Hepatocyte (in vitro differentiated cells): Measurements from ENCODE around the gene CDRT15. TPM values are rescaled to one million over a fixed set of nuclear protein-coding genes. Genes with fewer than 3 reads are reported as not detected.
"Not testable (repeated sequence)": the region's sequence is repeated elsewhere in the genome, so short reads cannot be mapped to it uniquely, and the experiment has no call there.

Source experiments
- DNase-seq: peaks from one replicate; pipeline ENCODE4 v3.0.0-alpha.2; 2016; ENCODE audit warnings: low spot score
- H2AFZ ChIP-seq: fragments of 200-600 bp; sonication (generic); 2 replicates; pipeline ENCODE4 v1.6.0; 2016; ENCODE audit warnings: antibody characterized with exemption, mild to moderate bottlenecking
- H3K27ac ChIP-seq: fragments of 200-600 bp; sonication (generic); 2 replicates; pipeline ENCODE4 v1.5.1; 2016; ENCODE audit warnings: mild to moderate bottlenecking
- H3K27me3 ChIP-seq: fragments of 200-600 bp; sonication (generic); 2 replicates; pipeline ENCODE4 v1.6.1; 2016
- H3K36me3 ChIP-seq: fragments of 200-600 bp; sonication (generic); replicated peaks from 2 replicates; pipeline ENCODE4 v1.5.1; 2016; ENCODE audit warnings: low read depth; ENCODE audit not compliant: insufficient read depth
- H3K4me1 ChIP-seq: fragments of 200-600 bp; sonication (generic); 2 replicates; pipeline ENCODE4 v1.5.1; 2016; ENCODE audit warnings: mild to moderate bottlenecking, moderate library complexity; ENCODE audit not compliant: insufficient read depth
- H3K4me2 ChIP-seq: fragments of 200-600 bp; sonication (generic); 2 replicates; pipeline ENCODE4 v1.6.0; 2016
- H3K4me3 ChIP-seq: fragments of 200-600 bp; sonication (generic); 2 replicates; pipeline ENCODE4 v1.5.1; 2016; ENCODE audit warnings: mild to moderate bottlenecking
- H3K79me2 ChIP-seq: fragments of 200-600 bp; sonication (generic); 2 replicates; pipeline ENCODE4 v1.6.0; 2017; ENCODE audit warnings: mild to moderate bottlenecking
- H3K9me2 ChIP-seq: fragments of 200-600 bp; sonication (generic); replicated peaks from 2 replicates; pipeline ENCODE4 v1.6.0; 2017; ENCODE audit warnings: mild to moderate bottlenecking; ENCODE audit not compliant: insufficient read depth
- H3K9me3 ChIP-seq: fragments of 200-600 bp; sonication (generic); 2 replicates; pipeline ENCODE4 v1.5.1; 2016; ENCODE audit warnings: low read depth, mild to moderate bottlenecking
- H4K20me1 ChIP-seq: fragments of 200-600 bp; sonication (generic); 2 replicates; pipeline ENCODE4 v1.6.0; 2016; ENCODE audit warnings: mild to moderate bottlenecking; ENCODE audit not compliant: insufficient read depth, poor library complexity, severe bottlenecking
- WGBS: methylation state at CpG from one replicate; pipeline ENCODE4 v1.1.6; 2016; ENCODE audit warnings: low lambda C conversion rate; ENCODE audit errors: missing lambda C conversion rate; 5-methylcytosine and 5-hydroxymethylcytosine counted together
- polyA plus RNA-seq: library from polyadenylated mRNA; unstranded; fragments of >200 nt; fragmentation: Nextera tagmentation; extraction: Ambion mirVana; gene quantifications from 2 replicates; pipeline ENCODE4 v1.2.1, GENCODE V29; 2016
- total RNA-seq: library from RNA; depleted of rRNA; stranded (reverse); fragments of >200 nt; gene quantifications from 2 replicates; pipeline ENCODE4 v1.2.3, GENCODE V29; 2014

The CDRT15 gene
- total and polyA plus RNA-seq, 2 experiments from 2014 or later = not detected

GRCh38 chr17:14186443-14186842, 50.2 kb downstream of the CDRT15 start:
- H3K4me2 ChIP-seq, H4K20me1 ChIP-seq, H3K4me3 ChIP-seq, H3K4me1 ChIP-seq, H3K27me3 ChIP-seq, H3K36me3 ChIP-seq, DNase-seq, H3K79me2 ChIP-seq, H3K9me3 ChIP-seq, H2AFZ ChIP-seq, H3K27ac ChIP-seq, H3K9me2 ChIP-seq: not testable (repeated sequence)
- whole genome bisulfite sequencing = 100% methylated on average over 3 of the region's 4 CpGs

Other genes with a start within 250 kb of the CDRT15 start
- gene COX10, start 167.4 kb downstream of the CDRT15 start, total RNA-seq = 27.6 and 34.7 TPM in 2 replicates
- 18.7 and 23.2 TPM in 2 replicates for gene COX10, start 167.4 kb downstream of the CDRT15 start, polyA plus RNA-seq
- 5.8 TPM in 2 replicates for gene HS3ST3B1, start 64.2 kb upstream of the CDRT15 start, total RNA-seq
- 3.7 and 4.2 TPM in 2 replicates for gene HS3ST3B1, start 64.2 kb upstream of the CDRT15 start, polyA plus RNA-seq